Measurements from ENCODE around the gene RPL7L1.
"Not testable (repeated sequence)": the region's sequence is repeated elsewhere in the genome, so short reads cannot be mapped to it uniquely, and the experiment has no call there.

The RPL7L1 gene

GRCh38 chr6:42901538-42901957, 22.1 kb downstream of the RPL7L1 start (continued):
- no peak for TF ChIP-seq ZNF521 (tag by site-specific recombination; IDR thresholded peaks at IDR 0.05)

GRCh38 chr6:42902429-42903263, 23.2 kb downstream of the RPL7L1 start:
- H3K27ac ChIP-seq (ENCODE audit: extremely low read depth, low read depth, low read length); H3K4me1 ChIP-seq (ENCODE audit: control insufficient read depth, insufficient read depth, low read length); POLR2A ChIA-PET; H3K9me3 ChIP-seq (ENCODE audit: control insufficient read depth, insufficient read depth, low read depth, low read length); H3K4me3 ChIP-seq (ENCODE audit: low read depth, low read length); H3K36me3 ChIP-seq (ENCODE audit: control insufficient read depth in 2 of 2, insufficient read depth in 1 of 2, low read length in 2 of 2): not testable (repeated sequence)
- CTCF ChIA-PET: interaction anchor here (0.6 to 3.4 kb wide), 22 partner anchors 9 to 869 kb away, joined by 3 to 44 read pairs (median 6); partner anchors contain the start of gene CNPY3

DNA sequence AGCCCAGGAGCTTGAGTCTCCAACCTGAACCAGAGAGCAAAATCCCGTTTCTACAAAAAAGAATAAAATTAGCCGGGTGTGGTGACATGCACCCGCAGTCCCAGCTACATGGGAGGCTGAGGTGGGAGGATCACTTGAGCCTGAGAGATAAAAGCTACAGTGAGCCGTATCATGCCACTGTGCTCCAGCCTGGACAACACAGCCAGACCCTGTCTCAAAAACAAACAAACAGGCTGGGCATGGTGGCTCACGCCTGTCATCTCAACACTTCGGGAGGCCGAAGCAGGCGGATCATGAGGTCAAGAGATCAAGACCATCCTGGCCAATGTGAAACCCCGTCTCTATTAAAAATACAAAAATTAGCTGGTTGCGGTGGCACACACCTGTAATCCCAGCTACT, 25.1 kb downstream of the RPL7L1 start:
- CTCF ChIA-PET: interaction anchor here (0.6 to 1.2 kb wide), 6 partner anchors 43 to 1174 kb away, joined by 3 to 6 read pairs (median 4); partner anchors contain the start of gene RRP36
- Histone ChIP-seq H3K4me3 (ENCODE audit: low read depth, low read length) (no peak overlapping the region), H3K27ac (ENCODE audit: extremely low read depth, low read depth, low read length) (no peak overlapping the region), H3K9me3 (ENCODE audit: control insufficient read depth, insufficient read depth, low read depth, low read length) (no peaks in the 10 kb centered on the region), H3K4me1 (ENCODE audit: control insufficient read depth, insufficient read depth, low read length) (no peaks in the 10 kb centered on the region; the same call in 1 of the 2 replicates), H3K36me3 (ENCODE audit: control insufficient read depth in 2 of 2, insufficient read depth in 1 of 2, low read length in 2 of 2) (no peaks in the 10 kb centered on the region)
- TF ChIP-seq SCRT2 (tag by site-specific recombination; IDR thresholded peaks at IDR 0.05): no peak
- POLR2A ChIA-PET: interaction anchor here (0.5 to 1.2 kb wide), 2 partner anchors 41 to 80 kb away, joined by 3 to 4 read pairs; partner anchors contain the start of gene PPP2R5D

- Histone ChIP-seq H3K4me1 (ENCODE audit: control insufficient read depth, insufficient read depth, low read length) (no peaks in the 10 kb centered on the region; the same call in 1 of the 2 replicates), H3K27ac (ENCODE audit: extremely low read depth, low read depth, low read length) (no peak overlapping the region), H3K9me3 (ENCODE audit: control insufficient read depth, insufficient read depth, low read depth, low read length) (no peaks in the 10 kb centered on the region), H3K36me3 (ENCODE audit: control insufficient read depth in 2 of 2, insufficient read depth in 1 of 2, low read length in 2 of 2) (no peaks in the 10 kb centered on the region), H3K4me3 (ENCODE audit: low read depth, low read length) (no peak overlapping the region)
- POLR2A ChIA-PET: interaction anchor here (0.7 kb wide), 1 partner anchor 263 kb away, joined by 3 read pairs; no protein-coding TSS in a partner anchor
- CTCF ChIA-PET: interaction anchor here (1.1 to 1.2 kb wide), 2 partner anchors 103 to 236 kb away, joined by 6 read pairs; no protein-coding TSS in a partner anchor
- TF ChIP-seq ZNF48 (tag by site-specific recombination; IDR thresholded peaks at IDR 0.05): no peak
- TF ChIP-seq BCL6B (tag by site-specific recombination; IDR thresholded peaks at IDR 0.05): no peak
- TF ChIP-seq, protein P1, sequence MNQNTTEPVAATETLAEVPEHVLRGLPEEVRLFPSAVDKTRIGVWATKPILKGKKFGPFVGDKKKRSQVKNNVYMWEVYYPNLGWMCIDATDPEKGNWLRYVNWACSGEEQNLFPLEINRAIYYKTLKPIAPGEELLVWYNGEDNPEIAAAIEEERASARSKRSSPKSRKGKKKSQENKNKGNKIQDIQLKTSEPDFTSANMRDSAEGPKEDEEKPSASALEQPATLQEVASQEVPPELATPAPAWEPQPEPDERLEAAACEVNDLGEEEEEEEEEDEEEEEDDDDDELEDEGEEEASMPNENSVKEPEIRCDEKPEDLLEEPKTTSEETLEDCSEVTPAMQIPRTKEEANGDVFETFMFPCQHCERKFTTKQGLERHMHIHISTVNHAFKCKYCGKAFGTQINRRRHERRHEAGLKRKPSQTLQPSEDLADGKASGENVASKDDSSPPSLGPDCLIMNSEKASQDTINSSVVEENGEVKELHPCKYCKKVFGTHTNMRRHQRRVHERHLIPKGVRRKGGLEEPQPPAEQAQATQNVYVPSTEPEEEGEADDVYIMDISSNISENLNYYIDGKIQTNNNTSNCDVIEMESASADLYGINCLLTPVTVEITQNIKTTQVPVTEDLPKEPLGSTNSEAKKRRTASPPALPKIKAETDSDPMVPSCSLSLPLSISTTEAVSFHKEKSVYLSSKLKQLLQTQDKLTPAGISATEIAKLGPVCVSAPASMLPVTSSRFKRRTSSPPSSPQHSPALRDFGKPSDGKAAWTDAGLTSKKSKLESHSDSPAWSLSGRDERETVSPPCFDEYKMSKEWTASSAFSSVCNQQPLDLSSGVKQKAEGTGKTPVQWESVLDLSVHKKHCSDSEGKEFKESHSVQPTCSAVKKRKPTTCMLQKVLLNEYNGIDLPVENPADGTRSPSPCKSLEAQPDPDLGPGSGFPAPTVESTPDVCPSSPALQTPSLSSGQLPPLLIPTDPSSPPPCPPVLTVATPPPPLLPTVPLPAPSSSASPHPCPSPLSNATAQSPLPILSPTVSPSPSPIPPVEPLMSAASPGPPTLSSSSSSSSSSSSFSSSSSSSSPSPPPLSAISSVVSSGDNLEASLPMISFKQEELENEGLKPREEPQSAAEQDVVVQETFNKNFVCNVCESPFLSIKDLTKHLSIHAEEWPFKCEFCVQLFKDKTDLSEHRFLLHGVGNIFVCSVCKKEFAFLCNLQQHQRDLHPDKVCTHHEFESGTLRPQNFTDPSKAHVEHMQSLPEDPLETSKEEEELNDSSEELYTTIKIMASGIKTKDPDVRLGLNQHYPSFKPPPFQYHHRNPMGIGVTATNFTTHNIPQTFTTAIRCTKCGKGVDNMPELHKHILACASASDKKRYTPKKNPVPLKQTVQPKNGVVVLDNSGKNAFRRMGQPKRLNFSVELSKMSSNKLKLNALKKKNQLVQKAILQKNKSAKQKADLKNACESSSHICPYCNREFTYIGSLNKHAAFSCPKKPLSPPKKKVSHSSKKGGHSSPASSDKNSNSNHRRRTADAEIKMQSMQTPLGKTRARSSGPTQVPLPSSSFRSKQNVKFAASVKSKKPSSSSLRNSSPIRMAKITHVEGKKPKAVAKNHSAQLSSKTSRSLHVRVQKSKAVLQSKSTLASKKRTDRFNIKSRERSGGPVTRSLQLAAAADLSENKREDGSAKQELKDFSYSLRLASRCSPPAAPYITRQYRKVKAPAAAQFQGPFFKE (tag by site-specific recombination; IDR thresholded peaks at IDR 0.05; ENCODE audit: borderline replicate concordance): no peak
- no peak for TF ChIP-seq ZNF274 (IDR thresholded peaks at IDR 0.05; ENCODE audit: low read length)
- no peak for TF ChIP-seq ZNF274 (tag by site-specific recombination; IDR thresholded peaks at IDR 0.05; ENCODE audit: borderline replicate concordance)
- no peak for TF ChIP-seq EGR2 (tag by site-specific recombination; IDR thresholded peaks at IDR 0.05; ENCODE audit: low read depth)
- TF ChIP-seq ZNF621 (tag by site-specific recombination; IDR thresholded peaks at IDR 0.05): no peak
Measured at GRCh38 chr6:42907336-42907735, 27.9 kb downstream of the RPL7L1 start.
